CD4-positive, alpha-beta T cell treated with Interleukin-10 for 1 hour (primary cell): ENCODE measurements around the gene CBX4.

Source experiments
- DNase-seq: peaks from one replicate; pipeline ENCODE4 v3.0.0-alpha.2; 2020

Gene CBX4

GRCh38 chr17:79811011-79811867 lies 28.0 kb downstream of the CBX4 start:
- DNase-seq = peak; percentile 52

- peak; percentile 86 for DNase-seq
Observed at GRCh38 chr17:79810130-79811010, 28.9 kb downstream of the CBX4 start.

DNA sequence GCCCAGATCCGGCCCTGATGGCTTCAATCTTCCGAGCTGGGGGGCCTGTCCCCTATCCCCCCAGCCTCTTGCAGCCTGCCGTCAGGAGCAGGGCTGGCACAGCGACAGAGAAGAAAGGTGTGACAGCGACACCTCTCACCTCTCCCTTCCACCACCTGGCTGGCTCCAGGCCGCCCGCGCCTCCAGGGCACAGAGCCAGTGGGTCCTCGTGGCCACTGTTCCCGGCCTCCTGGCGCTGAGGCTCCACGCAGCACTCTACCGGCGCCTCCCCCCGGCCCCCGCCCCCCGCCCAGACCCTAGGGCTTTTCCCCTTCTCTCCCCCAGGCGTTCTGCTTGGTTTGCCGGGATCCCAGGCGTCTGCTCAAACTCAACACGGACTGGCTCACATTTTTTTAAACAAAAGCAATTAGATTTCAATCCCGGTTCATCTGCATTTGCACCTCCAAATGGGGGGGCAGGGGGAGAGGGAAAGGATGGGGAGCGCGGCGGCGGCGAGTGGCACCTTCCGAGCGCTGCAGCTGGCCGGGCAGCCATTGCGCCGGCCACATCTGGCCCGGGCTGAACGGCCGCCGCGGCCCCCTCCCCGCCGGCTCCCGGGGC lies 29.6 kb downstream of the CBX4 start:
- no peak for DNase-seq

DNA sequence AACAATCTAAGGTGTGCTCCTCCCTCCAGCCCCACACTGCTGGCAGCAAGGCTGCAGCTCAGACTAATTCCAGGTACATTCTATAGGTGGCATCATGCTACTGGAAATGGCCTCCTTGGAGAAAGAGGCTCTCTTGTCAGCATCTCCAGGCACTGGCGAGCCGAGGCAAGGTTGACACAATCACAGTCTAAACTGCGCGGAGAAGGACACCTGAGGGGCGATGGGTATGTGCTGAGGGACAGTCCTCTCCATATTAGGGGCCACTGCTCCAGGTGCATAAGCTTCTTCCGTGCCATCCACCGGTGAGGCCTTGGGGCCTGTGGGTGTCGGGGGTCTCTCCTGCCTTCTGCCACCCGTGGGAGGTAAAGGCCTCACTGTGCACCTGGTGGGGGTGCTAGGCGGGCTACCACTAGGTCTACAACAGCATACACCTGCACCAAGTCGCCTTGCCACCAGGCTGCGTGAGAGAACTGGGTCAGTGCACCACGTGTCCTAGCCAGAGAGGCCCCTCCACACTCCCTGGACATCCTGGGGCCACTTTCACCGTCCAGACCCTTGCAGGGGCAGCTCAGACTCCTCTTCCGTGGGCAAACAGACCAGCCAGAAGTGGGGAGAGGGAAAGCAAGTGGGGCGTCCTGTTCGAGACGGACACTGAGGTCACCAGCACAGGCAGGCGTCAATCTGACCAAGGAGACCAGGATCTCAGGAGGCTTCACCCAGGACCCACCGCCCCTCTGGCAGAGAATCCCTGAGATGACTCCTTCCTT lies 30.3 kb downstream of the CBX4 start:
- DNase-seq = peak; percentile 41

DNA sequence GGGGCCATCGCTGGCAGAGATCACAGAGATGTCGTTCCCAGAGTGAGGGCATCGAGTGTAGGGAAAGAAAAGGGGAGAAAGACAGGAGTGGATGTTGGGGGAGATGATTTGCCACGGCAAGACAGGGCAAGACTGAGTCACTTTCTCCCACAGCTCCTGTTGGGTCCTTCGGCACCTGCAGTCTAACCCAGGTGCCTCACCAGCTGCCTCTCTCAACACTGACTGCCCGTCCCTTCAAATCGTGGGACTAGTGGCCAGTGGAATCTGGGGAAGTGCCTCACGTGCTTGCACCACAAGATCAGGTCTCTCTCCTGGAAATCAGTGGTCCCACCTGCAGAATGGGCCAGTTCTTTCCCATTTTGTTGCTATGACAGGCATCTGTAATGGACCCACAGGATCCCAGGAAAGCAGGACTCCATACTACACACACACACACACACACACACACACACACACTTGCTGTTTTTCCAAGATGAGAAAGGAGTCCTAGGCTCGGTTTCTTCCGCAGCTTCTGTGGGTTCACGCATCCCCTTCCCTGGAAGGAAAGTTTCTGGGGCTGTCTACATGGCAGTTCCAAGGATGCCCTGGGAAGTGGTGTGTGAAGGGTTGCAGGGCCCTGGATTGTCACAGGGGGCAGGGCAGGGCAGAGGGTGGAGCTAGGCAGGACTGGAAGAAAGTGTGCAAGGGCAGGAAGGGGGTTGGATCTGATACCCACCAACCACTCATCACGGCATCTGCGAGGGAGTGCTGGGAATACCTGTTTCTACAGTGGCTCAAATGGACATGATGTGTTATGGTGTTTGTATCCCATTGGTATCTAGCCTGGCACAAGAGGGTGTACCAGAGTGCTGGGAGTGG lies 32.1 kb downstream of the CBX4 start:
- no peak for DNase-seq

- no peak for DNase-seq
Observed at GRCh38 chr17:79806446-79806760, 32.8 kb downstream of the CBX4 start.

GRCh38 chr17:79804856-79805696 lies 34.2 kb downstream of the CBX4 start:
- DNase-seq = no peak

- DNase-seq = peak; percentile 56
Observed at GRCh38 chr17:79803997-79804855, 35.0 kb downstream of the CBX4 start.

DNA sequence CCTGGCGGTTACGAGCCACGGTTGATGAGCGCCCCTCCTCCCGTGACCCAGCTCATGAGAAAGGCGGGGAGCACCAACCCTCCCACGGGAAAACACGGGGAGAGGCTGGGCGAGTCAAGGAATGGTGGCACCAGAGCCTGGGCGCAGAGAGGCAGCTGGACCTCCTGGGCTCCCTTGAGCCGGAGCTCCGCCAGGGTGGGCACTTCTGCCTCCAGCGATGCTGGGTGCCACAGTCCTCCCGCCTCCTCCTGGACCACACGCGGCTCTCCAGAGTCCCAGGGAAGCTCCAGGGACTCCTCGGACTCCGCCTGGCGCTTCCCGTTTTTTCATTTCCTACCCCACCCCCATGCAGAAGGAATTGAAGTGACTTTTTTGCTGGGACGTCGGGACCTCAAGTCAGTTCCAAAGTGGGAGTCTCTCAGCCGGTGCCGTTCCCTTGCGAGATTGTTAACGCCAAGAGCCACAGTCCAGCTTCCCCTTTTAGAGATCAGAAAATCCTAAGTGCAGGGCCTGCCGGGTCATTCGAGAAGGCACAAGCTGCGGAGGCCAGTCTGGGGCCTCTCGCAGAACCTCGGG lies 35.7 kb downstream of the CBX4 start:
- DNase-seq = no peak

GRCh38 chr17:79802736-79803420 lies 36.4 kb downstream of the CBX4 start:
- no peak for DNase-seq

DNA sequence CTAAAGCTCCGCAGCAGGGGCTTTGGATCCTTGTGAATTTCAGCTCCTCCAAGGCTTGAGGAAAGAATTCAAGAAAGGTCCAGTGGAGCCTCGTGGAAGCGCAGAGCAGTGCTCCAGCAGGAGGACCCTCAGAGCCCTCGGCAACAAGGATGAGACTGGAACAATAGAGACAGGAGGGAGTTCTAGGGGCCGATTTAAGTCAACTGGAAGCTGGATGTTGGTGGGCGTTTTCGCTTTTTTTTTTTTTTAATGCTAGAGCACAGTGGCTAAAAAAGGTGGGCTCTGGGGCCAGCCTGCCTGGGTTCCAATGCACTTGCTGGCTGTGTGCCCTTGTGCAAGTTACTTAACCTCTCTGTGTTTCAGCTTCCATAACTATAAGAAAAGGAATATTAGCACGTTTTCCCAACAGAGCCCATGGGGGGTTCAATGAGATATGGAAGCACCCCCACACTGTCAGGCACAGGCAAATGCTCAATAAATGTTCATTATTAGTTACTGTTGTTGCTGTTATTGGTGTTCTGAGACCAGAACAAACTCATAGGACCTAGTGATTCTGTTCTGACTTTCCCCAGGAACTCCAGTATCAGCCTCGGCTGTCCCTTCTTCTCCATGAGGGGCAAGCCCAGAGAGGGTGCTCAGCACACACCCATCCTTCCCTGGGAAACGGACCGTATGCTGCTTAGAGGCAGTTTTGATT lies 37.1 kb downstream of the CBX4 start:
- no peak for DNase-seq

GRCh38 chr17:79801156-79802038 lies 37.8 kb downstream of the CBX4 start:
- DNase-seq = no peak

- DNase-seq = peak; percentile 58
Observed at GRCh38 chr17:79800325-79801155, 38.7 kb downstream of the CBX4 start.

- peak; percentile 30 for DNase-seq
Observed at GRCh38 chr17:79799538-79800324, 39.5 kb downstream of the CBX4 start.

- DNase-seq = no peak
Observed at GRCh38 chr17:79799174-79799537, 40.1 kb downstream of the CBX4 start.
